Cardiac muscle cell (in vitro differentiated cells and primary cell): Measurements from ENCODE around the gene ANKRD30A. TPM values are rescaled to one million over a fixed set of nuclear protein-coding genes. Genes with fewer than 3 reads are reported as not detected.
"Not testable (repeated sequence)": the region's sequence is repeated elsewhere in the genome, so short reads cannot be mapped to it uniquely, and the experiment has no call there.

Experiments
- DNase-seq, 2 donors: peaks; one replicate each; pipeline versions ENCODE4 v3.0.0 to v3.0.0-alpha.2; 2010 to 2017; ENCODE audit warnings: low read depth in 1 of 2, low spot score in 1 of 2
- H3K27ac ChIP-seq: fragments of 200-600 bp; sonication (generic); 2 replicates; pipeline ENCODE4 v1.5.1; 2016
- H3K27me3 ChIP-seq: fragments of 200-600 bp; sonication (generic); 2 replicates; pipeline ENCODE4 v1.6.0; 2016; ENCODE audit warnings: control low read depth
- H3K36me3 ChIP-seq: fragments of 200-600 bp; sonication (generic); 2 replicates; pipeline ENCODE4 v1.5.1; 2016; ENCODE audit warnings: control low read depth
- H3K4me1 ChIP-seq: fragments of 200-600 bp; sonication (generic); 2 replicates; pipeline ENCODE4 v1.8.1; 2017; ENCODE audit warnings: low read depth, mild to moderate bottlenecking, mixed run types
- H3K4me3 ChIP-seq: fragments of 200-600 bp; sonication (generic); 2 replicates; pipeline ENCODE4 v1.5.1; 2016; ENCODE audit warnings: mild to moderate bottlenecking
- H3K9me3 ChIP-seq: fragments of 200-600 bp; sonication (generic); 2 replicates; pipeline ENCODE4 v1.5.1; 2017; ENCODE audit warnings: low read depth, mild to moderate bottlenecking, control low read depth
- polyA plus RNA-seq: library from polyadenylated mRNA; unstranded; fragments of >200 nt; fragmentation: Nextera tagmentation; extraction: Ambion mirVana; gene quantifications from 2 replicates; pipeline ENCODE4 v1.2.1, GENCODE V29; 2016
- total RNA-seq: library from RNA; depleted of rRNA; stranded (reverse); fragments of >200 nt; gene quantifications from 2 replicates; pipeline ENCODE4 v1.2.3, GENCODE V29; 2016
- TF ChIP-seq, protein P1 (sequence below): IDR thresholded peaks from 2 replicates; pipeline ENCODE4 v1.5.1; 2012; ENCODE audit warnings: low read depth, mild to moderate bottlenecking, low read length

The ANKRD30A gene
- total and polyA plus RNA-seq, 2 experiments from 2014 or later, result not detected

DNA sequence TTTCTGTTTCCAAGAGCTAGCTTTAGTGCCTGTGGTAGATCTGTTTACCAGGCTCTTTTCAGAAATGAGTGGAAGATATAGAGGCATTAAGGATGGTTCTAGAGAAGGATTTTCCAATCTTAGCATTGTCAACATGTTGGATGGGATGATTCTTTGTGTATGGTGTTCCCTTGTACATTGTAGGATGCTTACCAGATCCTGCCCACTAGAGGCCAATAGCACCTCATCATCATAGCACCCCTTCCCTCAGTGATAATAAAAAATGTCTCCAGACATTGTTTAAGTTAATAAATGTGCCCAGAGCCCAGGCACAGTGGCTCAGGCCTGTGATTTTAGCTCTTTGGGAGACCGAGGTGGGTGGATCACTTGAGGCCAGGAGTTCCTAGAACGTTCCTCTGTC is 121.2 kb downstream of the ANKRD30A start:
- no peaks in the 10 kb centered on the region for H3K9me3 ChIP-seq
- TF ChIP-seq, protein P1, sequence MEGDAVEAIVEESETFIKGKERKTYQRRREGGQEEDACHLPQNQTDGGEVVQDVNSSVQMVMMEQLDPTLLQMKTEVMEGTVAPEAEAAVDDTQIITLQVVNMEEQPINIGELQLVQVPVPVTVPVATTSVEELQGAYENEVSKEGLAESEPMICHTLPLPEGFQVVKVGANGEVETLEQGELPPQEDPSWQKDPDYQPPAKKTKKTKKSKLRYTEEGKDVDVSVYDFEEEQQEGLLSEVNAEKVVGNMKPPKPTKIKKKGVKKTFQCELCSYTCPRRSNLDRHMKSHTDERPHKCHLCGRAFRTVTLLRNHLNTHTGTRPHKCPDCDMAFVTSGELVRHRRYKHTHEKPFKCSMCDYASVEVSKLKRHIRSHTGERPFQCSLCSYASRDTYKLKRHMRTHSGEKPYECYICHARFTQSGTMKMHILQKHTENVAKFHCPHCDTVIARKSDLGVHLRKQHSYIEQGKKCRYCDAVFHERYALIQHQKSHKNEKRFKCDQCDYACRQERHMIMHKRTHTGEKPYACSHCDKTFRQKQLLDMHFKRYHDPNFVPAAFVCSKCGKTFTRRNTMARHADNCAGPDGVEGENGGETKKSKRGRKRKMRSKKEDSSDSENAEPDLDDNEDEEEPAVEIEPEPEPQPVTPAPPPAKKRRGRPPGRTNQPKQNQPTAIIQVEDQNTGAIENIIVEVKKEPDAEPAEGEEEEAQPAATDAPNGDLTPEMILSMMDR, result no peak
- no peaks in the 10 kb centered on the region for H3K4me1 ChIP-seq
- no peak overlapping the region for H3K27ac ChIP-seq
- H3K36me3 ChIP-seq, result no peaks in the 10 kb centered on the region
- no peak for DNase-seq
- no peak overlapping the region for H3K4me3 ChIP-seq
- H3K27me3 ChIP-seq, result no peaks in the 10 kb centered on the region

DNA sequence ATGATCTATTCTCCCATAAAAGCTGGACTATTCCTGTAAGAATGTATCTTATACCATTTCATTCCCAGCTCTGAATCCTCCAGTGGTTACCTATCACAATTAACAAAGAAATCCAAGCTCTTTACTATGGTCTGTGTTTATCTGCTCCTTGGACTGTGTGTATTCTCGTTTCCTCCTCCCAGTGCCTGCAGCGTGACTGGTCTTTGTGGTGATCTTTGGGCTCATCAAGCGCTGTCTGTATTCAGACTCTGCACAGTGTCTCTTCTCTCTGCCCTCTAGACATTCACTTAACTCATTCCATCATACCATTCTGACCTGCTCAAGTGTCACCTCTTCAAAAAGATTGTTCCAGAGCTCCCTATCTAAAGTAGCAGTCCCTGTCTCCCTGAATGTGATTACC is 130.4 kb downstream of the ANKRD30A start:
- DNase-seq, H3K27ac ChIP-seq, H3K27me3 ChIP-seq, H3K4me3 ChIP-seq, H3K36me3 ChIP-seq, H3K9me3 ChIP-seq, H3K4me1 ChIP-seq: not testable (repeated sequence)

DNA sequence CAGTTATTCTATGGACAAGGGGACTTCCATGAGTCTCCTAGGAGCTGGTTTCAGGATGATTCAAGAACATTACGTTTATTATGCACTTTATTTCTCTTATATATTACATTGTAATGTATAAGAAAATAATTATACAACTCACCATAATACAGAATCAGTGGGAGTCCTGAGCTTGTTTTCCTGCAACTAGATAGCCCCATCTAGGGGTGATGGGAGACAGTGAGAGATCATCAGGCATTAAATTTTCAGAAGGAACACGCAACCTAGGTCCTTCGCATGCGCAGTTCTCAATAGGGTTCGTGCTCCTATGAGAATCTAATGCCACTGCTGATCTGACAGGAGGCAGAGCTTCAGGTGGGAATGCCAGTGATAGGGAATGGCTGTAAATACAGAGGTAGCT is 137.9 kb downstream of the ANKRD30A start:
- TF ChIP-seq, protein P1, result no peak
- Histone ChIP-seq H3K4me1 (no peaks in the 10 kb centered on the region), H3K9me3 (peaks cover 3% of the 10 kb centered on the region), H3K36me3 (no peaks in the 10 kb centered on the region), H3K27ac (no peak overlapping the region), H3K4me3 (no peak overlapping the region), H3K27me3 (no peaks in the 10 kb centered on the region)
- no peak for DNase-seq

DNA sequence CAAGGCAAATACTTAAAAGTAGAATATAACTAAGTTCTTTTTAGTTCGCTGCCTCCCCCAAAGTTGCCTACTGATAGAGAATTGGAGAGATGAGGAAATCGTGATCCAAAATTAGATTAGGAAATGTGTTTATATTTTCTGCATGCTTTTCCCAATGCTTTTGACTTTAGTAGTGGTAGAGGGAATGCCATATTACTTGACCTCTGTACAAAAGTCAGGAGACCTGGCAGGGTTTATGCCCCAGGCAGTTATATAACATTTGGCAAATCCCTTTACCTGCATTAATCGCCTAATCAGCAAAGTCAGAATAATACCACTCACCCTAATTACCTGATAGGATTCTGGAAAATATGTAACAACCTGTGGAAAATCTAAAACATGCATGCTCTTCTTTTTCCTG is 142.9 kb downstream of the ANKRD30A start:
- H3K27me3 ChIP-seq, result no peaks in the 10 kb centered on the region
- H3K4me1 ChIP-seq, result no peaks in the 10 kb centered on the region
- H3K4me3 ChIP-seq, result no peak overlapping the region
- TF ChIP-seq, protein P1, result no peak
- DNase-seq, result no peak
- H3K9me3 ChIP-seq, result no peaks in the 10 kb centered on the region
- H3K36me3 ChIP-seq, result no peaks in the 10 kb centered on the region
- no peak overlapping the region for H3K27ac ChIP-seq

DNA sequence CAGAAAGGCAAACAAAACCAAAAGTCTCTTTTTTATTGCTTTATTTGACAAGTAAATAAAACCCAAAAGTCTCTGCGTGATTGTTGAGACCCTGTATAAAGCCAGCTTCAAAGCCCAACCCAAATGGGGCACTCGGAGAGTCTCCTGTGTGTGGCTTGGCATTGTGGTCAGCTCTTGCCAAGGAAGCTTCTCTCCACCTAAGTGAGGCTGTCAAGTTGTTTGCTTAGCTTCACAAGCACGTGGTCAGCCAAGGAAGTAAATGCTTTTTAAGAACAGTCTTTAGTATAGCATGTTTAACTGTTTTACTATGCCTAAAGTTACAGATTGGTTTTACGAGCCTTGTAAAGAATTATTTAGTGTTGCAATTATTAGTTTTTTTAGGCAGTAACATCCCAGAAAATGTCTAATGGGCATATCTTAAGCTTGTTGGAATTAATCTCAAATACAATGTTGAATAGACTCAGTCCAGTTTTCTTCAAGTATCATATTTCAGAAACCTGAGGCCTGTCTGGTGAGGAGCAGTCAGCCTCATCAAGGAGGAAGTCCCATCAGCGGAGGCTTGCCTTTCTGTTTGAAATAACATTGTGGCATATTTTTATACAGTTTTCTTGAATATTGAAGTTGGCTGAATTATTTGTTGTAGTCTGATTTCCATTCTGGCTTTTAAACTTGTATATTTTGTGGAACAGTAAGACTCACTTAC is 144.3 kb downstream of the ANKRD30A start:
- TF ChIP-seq, protein P1, result no peak
- Histone ChIP-seq H3K27me3 (no peaks in the 10 kb centered on the region), H3K4me3 (no peak overlapping the region), H3K36me3 (no peaks in the 10 kb centered on the region), H3K27ac (no peak overlapping the region), H3K9me3 (no peaks in the 10 kb centered on the region), H3K4me1 (no peaks in the 10 kb centered on the region)
- DNase-seq, result no peak

DNA sequence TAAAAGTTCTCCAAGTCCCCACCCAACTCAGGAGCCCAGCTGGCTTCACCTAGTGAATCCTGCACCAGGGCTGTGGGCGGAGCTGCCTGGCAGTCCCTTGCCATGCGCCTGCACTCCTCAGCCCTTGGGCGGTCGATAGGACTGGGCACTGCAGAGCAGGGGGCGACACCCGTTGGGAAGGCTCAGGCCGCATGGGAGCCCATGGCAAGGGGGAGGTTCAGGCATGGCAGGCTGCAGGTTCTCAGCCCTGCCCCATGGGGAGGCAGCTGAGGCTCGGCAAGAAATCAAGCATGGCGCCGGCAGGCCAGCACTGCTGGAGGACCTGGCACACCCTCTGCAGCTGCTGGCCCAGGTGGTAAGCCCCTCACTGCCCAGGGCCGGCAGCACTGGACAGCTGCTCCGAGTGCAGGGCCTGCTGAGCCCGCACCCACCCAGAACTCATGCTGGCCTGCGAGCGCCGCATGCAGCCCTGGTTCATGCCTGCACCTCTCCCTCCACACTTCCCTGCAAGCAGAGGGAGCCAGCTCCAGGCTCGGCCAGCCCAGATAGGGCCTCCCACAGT is 149.9 kb downstream of the ANKRD30A start:
- Histone ChIP-seq H3K4me1 (no peaks in the 10 kb centered on the region), H3K4me3 (no peak overlapping the region), H3K27me3 (no peaks in the 10 kb centered on the region), H3K27ac (no peak overlapping the region), H3K9me3 (no peaks in the 10 kb centered on the region), H3K36me3 (no peaks in the 10 kb centered on the region)
- TF ChIP-seq, protein P1, result no peak
- no peak for DNase-seq
